HG03442 (cell line): Measurements from ENCODE around the gene STRIP1.
A peak's percentile ranks its signal among the peaks of the same experiment; 100 is the strongest.

Source experiments
- ATAC-seq: cut with Tn5 transposase; IDR thresholded peaks from one replicate; pipeline ENCODE4 v1.9.1; 2021; ENCODE audit warnings: mild to moderate bottlenecking, moderate library complexity; ENCODE audit not compliant: unreplicated experiment

The STRIP1 gene

GRCh38 chr1:110034451-110035235 lies at the start of gene STRIP1:
STRIP1 (plus strand) TSS chr1:110034624; CDS start chr1:110034638, 14 bp downstream.
- peak; percentile 88 for ATAC-seq

GRCh38 chr1:109985247-109986053 lies 49.0 kb upstream of the STRIP1 start:
- no peak for ATAC-seq

GRCh38 chr1:109986054-109986444 lies 48.4 kb upstream of the STRIP1 start:
- ATAC-seq = no peak

- ATAC-seq = no peak
These were observed 46.0 kb upstream of the STRIP1 start for GRCh38 chr1:109988349-109988914.

- no peak for ATAC-seq
These were observed 44.7 kb upstream of the STRIP1 start for GRCh38 chr1:109989506-109990301.

- ATAC-seq = no peak
These were observed 44.1 kb upstream of the STRIP1 start for GRCh38 chr1:109990302-109990653.

- ATAC-seq = no peak
These were observed 43.0 kb upstream of the STRIP1 start for GRCh38 chr1:109991400-109991925.

GRCh38 chr1:109993885-109994284 lies 40.5 kb upstream of the STRIP1 start:
- ATAC-seq = no peak

GRCh38 chr1:109994654-109995053 lies 39.8 kb upstream of the STRIP1 start:
- no peak for ATAC-seq

- ATAC-seq = no peak
These were observed 38.9 kb upstream of the STRIP1 start for GRCh38 chr1:109995536-109995935.

GRCh38 chr1:109996476-109996875 lies 37.9 kb upstream of the STRIP1 start:
- ATAC-seq = no peak

GRCh38 chr1:109997204-109997866 lies 37.1 kb upstream of the STRIP1 start:
- no peak for ATAC-seq

GRCh38 chr1:109997867-109998229 lies 36.6 kb upstream of the STRIP1 start:
- no peak for ATAC-seq

GRCh38 chr1:110002695-110003094 lies 31.7 kb upstream of the STRIP1 start:
- ATAC-seq = no peak

- ATAC-seq = peak; percentile 70
These were observed 30.5 kb upstream of the STRIP1 start for GRCh38 chr1:110003747-110004428.

GRCh38 chr1:110004583-110004982 lies 29.8 kb upstream of the STRIP1 start:
- no peak for ATAC-seq

- no peak for ATAC-seq
These were observed 28.5 kb upstream of the STRIP1 start for GRCh38 chr1:110005971-110006370.

GRCh38 chr1:110006516-110006915 lies 27.9 kb upstream of the STRIP1 start:
- ATAC-seq = no peak

- ATAC-seq = no peak
These were observed 27.2 kb upstream of the STRIP1 start for GRCh38 chr1:110007046-110007830.
